Activated T-cell treated with anti-CD3 and anti-CD28 coated beads for 24 hours (primary cell): Measurements from ENCODE around the gene GPRIN3.

ENCODE experiments used
- DNase-seq: peaks from one replicate; pipeline ENCODE4 v3.0.0-alpha.2; 2020; ENCODE audit warnings: low read depth

Gene GPRIN3

GRCh38 chr4:89307446-89308160, at the start of gene GPRIN3:
Gene GPRIN3 (minus strand): TSS chr4:89307800. CDS start chr4:89250110, 57,690 bp downstream.
- peak; percentile 57 for DNase-seq

DNA sequence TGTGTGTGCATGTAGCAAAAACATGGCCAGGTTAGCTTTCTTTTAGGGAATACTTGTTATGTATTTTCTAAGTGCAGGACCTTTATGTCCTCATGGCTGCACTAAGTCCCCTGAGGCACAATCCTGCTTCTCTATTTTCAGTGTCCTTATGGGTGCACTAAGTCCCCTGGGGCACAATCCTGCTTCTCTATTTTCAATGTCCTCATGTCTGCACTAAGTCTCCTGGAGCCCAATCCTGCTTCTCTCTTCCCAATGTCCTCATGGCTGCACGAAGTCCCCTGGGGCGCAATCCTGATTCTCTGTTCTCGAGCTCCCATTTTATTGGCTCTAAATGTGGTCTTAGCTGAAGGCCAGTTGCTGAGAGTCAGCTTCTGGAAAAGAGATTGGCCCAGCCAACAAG, 49.7 kb upstream of the GPRIN3 start:
- no peak for DNase-seq

- no peak for DNase-seq
Observed at GRCh38 chr4:89356086-89356485, 48.5 kb upstream of the GPRIN3 start.

- DNase-seq, result no peak
Observed at GRCh38 chr4:89353514-89353913, 45.9 kb upstream of the GPRIN3 start.

GRCh38 chr4:89352541-89352940, 44.9 kb upstream of the GPRIN3 start:
- no peak for DNase-seq

GRCh38 chr4:89351201-89351600, 43.6 kb upstream of the GPRIN3 start:
- no peak for DNase-seq

DNA sequence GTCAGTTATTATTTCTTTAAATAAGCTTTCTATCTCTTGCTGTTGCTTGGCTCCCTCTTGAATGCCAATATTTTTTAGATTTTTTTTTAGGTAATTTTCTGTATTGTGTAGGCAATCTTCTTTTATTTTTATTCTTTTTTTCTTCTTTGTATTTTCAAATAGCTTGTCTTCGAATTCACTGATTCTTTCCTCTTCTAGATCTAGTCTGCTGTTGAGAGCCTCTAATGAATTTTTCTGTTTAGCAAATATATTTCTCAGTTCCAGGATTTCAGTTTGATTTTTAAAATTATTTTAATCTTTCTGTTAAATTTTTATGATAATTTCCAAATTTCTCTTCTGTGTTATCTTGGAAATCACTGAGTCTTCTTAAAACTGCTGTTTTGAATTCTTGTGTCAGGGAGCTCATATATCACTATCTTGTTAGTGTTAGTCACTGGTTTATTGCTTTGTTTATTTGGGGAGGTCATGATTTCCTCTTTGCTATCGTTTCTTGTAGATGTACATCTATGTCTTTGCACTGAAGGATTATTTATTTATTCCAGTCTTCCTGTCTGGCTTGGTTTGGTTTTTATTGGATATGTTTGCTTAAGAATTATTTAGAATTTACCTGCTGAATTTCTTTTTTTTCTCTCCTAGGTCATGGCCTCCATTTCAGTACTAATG, 39.9 kb upstream of the GPRIN3 start:
- DNase-seq, result no peak

- DNase-seq, result no peak
Observed at GRCh38 chr4:89344571-89344970, 37.0 kb upstream of the GPRIN3 start.

GRCh38 chr4:89338206-89338605, 30.6 kb upstream of the GPRIN3 start:
- no peak for DNase-seq

GRCh38 chr4:89337681-89338080, 30.1 kb upstream of the GPRIN3 start:
- no peak for DNase-seq

- no peak for DNase-seq
Observed at GRCh38 chr4:89336818-89337420, 29.3 kb upstream of the GPRIN3 start.

DNA sequence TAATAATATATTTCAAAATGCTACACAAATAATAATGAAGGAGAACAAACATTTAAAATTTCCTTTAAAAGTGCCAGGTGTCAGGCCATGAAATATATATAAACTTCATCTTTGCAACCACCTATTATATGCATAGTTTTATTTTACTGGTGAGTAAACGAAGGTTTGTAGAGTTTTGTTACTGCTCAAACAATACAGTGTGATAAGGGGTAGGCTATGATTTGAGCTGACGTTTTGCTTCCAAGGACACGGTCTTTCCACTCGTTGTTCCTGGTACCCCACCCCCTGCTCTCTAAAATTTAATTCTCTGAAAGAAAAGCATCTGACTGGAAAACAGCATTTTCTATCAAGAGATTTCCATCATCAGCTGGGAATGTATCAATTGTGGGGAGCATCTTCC, 27.2 kb upstream of the GPRIN3 start:
- no peak for DNase-seq

GRCh38 chr4:89334311-89334710, 26.7 kb upstream of the GPRIN3 start:
- no peak for DNase-seq

GRCh38 chr4:89331686-89332544, 24.3 kb upstream of the GPRIN3 start:
- DNase-seq, result no peak

DNA sequence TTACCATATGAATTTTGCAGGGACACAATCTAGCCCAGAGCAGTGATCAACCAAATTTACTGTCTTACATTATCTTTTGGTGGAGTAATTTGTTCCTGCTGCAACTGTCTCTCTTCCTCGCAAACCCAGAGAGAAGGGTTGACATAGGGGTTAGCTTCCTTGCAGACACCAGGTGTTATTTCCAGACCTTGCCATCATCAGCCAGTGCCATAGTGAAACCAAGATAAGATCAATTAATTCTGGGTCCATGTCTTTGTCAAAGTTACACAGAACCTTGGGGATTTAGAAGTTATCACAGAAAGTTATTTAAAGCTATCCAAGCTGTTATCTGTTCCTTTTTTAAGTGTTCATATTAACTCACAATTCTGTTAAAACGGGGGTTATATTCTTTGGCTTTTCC, 23.6 kb upstream of the GPRIN3 start:
- no peak for DNase-seq

DNA sequence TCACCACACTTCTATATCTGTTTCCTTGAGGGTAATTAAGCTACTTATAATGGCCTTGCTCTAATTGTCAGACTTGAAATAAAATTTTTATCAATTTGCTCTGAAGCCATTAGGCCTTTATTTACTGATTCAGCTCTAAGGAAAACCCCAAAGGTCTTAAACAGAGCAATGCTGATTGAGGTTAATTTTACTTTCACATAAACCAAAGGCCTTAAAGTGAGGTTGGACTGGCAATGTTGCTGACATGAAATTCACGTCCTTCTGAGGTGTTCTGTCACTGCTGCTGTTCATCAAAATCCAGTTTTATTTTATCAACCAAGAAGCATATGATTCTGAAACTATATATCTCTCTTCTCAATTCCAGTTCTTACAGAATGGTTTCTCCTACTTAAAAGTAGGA, 21.7 kb upstream of the GPRIN3 start:
- DNase-seq, result no peak

GRCh38 chr4:89324671-89325070, 17.1 kb upstream of the GPRIN3 start:
- no peak for DNase-seq

DNA sequence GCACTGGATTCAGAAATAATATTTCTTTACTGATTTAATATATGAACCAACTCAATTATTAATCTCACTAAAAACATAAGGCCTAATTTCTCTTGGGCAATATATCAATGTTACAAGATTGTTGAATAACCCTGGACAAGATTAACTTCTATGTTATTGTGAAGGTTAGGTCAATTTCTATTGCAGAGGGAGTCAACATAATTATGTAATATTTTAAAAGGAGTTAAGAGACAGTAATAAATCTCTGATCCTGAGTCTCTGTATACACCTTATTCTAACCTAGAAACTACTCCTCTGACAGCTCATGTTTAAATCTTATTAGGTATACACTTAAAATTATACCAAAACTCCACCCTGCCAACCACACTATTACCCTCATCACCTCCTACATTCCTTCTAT, 15.1 kb upstream of the GPRIN3 start:
- DNase-seq, result no peak

DNA sequence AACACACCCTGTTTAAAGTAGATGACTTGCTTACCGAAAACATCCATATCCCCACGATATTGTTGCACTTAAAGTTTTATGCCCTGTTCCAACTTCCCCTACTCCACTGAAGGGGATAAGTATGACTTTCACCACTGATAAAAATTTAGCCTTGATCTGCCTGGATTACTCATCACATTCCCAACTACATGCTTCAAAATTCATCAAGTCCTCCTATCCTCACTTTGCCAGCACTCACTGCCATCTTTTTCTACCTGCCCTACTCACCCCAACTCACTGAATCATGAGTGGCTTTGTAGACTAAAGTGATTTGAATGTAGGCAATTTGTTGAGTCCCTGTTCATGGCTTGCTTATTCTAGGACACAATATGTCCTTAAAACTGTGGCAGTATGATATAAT, 12.2 kb upstream of the GPRIN3 start:
- DNase-seq, result no peak

DNA sequence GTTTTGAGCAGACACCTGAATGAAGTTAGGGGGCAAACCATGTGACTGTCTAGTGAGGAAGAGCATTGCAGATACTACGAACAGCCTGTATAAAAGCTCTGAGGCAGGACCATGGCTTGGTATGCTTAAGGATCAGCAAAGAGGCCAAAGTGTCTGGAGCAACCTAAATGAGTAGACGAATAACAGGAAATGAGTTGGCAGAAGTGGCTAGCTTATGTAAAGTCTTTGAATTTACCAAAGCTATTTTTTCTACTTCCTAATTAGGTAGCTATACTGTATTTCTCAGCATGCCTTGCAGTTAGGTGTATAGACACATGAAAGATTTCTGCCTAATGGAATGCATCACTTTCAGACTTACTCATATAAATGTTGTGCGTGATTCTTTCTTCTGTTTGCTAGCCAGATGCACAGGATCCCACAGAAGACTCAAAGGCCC, 9.3 kb upstream of the GPRIN3 start:
- DNase-seq, result no peak

DNA sequence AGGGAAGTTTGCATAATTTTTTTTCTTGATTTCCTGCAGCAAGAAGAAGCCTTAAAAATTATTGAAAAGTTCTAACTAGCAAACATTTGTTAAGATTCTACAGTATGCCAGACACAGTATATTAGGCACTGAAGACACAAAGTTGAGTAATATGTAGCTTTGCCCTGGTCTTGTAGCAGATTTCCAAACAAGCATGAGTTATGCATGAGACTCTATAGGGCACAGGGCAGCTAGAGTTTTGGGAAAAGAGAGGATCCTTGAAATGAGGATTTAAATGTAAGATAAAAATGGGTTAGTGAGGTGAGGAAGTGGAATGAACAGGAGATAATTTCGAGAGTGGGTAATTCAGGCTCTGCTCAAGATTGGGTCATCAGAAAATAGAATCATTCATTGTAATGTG, 8.6 kb upstream of the GPRIN3 start:
- DNase-seq, result no peak

DNA sequence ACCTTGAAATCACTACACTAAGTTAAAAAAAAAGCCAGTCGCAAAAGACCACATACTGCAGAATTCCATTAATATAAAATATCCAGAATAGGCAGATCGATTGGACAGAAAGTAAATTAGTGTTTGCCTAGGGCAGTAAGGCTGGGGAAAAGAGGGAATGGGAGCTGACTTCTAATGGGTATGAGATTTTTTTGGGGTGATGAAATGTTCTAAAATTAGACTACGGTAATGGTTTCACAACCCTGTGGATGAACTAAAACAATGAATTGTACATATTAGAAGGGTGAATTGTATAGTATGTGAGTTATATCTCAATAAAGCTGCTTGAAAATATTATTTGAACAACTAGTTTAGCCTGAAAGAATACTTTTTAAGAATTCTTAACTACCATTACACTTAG, 6.7 kb upstream of the GPRIN3 start:
- no peak for DNase-seq

DNA sequence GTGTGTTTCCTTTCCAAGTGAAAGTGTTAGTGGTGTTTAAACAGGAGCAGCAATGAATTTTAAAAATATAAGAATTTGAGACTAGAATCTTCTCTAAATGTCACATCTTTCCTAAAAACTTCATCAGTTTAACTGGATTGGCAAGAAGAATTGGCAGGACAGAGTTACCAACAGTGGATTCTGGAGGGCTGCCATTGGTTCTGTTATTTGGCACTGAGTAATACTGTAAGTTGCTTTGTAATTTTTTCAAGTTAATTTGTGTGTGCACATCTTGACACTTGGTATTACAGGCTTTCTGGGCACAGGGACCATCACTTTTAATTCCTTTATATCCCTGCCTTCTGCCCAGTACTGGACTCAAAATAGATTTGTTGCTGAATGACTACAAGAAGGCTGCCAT, 4.5 kb upstream of the GPRIN3 start:
- DNase-seq, result no peak
